Measurements from ENCODE around the gene CDR2L.

DNA sequence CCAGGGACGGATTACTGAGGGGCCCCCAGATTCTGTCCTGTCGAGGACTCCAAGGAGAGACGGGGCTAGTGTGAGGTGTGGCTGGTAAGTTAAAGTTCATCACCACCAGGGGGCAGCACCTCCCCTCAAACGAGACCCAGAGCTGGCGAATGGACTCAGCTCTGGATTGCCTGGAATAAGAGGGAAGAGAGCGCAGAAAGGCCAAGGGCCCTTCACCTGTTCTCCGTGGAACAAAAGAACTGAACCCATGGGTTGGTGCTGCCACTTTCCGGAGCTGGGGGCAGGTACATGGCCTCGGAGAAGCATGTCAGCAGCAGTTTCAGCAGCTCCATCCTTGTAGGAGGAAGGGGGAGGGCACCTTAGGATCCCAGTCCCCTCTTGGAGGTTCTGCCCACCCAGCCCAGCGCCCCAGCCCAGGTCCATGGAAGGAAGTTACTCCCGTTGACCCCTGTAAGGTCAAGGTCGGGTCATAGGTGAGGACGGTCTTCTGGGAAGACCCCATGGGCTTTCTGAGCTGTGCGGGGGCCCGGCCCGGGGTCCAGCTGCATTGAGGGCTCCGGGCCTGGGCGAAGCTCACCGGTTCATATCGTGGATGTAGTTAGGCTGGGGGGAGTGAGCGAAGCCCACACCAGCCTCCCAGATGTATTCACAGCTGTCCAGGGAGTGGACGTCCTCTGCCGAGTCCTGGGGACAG is 25.6 kb upstream of the CDR2L start:
- TF ChIP-seq, protein P1, sequence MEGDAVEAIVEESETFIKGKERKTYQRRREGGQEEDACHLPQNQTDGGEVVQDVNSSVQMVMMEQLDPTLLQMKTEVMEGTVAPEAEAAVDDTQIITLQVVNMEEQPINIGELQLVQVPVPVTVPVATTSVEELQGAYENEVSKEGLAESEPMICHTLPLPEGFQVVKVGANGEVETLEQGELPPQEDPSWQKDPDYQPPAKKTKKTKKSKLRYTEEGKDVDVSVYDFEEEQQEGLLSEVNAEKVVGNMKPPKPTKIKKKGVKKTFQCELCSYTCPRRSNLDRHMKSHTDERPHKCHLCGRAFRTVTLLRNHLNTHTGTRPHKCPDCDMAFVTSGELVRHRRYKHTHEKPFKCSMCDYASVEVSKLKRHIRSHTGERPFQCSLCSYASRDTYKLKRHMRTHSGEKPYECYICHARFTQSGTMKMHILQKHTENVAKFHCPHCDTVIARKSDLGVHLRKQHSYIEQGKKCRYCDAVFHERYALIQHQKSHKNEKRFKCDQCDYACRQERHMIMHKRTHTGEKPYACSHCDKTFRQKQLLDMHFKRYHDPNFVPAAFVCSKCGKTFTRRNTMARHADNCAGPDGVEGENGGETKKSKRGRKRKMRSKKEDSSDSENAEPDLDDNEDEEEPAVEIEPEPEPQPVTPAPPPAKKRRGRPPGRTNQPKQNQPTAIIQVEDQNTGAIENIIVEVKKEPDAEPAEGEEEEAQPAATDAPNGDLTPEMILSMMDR (IDR thresholded peaks at IDR 0.05), result peak; percentile 77 to 92 (median 85)
- no peak for TF ChIP-seq POLR2A (IDR thresholded peaks at IDR 0.05)
